Skin of body (tissue), 2 donors: ENCODE results near the gene ELK4. TPM values are rescaled to one million over a fixed set of nuclear protein-coding genes. Genes with fewer than 3 reads are reported as not detected.
"Not testable (repeated sequence)": the region's sequence is repeated elsewhere in the genome, so short reads cannot be mapped to it uniquely, and the experiment has no call there.

Experiments used
- DNase-seq: peaks from one replicate; lab custom pipeline; 2025; lab: John Stamatoyannopoulos, UW
- total RNA-seq: library from RNA; depleted of rRNA; stranded (reverse); fragments of >200 nt; gene quantifications from one replicate; pipeline ENCODE4 v1.2.3, GENCODE V29; 2014

The ELK4 gene
- total RNA-seq, 1 donor from 2014 or later = 19.3 TPM

GRCh38 chr1:205664399-205665017 lies 32.7 kb upstream of the ELK4 start:
- DNase-seq = no peak

- DNase-seq = no peak
Measured at GRCh38 chr1:205663286-205663936, 31.6 kb upstream of the ELK4 start.

- DNase-seq = no peak
Measured at GRCh38 chr1:205662791-205663190, 31.0 kb upstream of the ELK4 start.

GRCh38 chr1:205662135-205662738 lies 30.4 kb upstream of the ELK4 start:
- DNase-seq = no peak

GRCh38 chr1:205661429-205662134 lies 29.8 kb upstream of the ELK4 start:
- DNase-seq = no peak

GRCh38 chr1:205660361-205660760 lies 28.6 kb upstream of the ELK4 start:
- no peak for DNase-seq

- peak; percentile 25 for DNase-seq
Measured at GRCh38 chr1:205658943-205659581, 27.3 kb upstream of the ELK4 start.

- DNase-seq = no peak
Measured at GRCh38 chr1:205656236-205656635, 24.4 kb upstream of the ELK4 start.

GRCh38 chr1:205652984-205653383 lies 21.2 kb upstream of the ELK4 start:
- DNase-seq = no peak

GRCh38 chr1:205650241-205650640 lies 18.4 kb upstream of the ELK4 start:
- no peak for DNase-seq

- no peak for DNase-seq
Measured at GRCh38 chr1:205645519-205645918, 13.7 kb upstream of the ELK4 start.

GRCh38 chr1:205642679-205643307 lies 11.0 kb upstream of the ELK4 start:
- DNase-seq = no peak

- no peak for DNase-seq
Measured at GRCh38 chr1:205639567-205639966, 7.8 kb upstream of the ELK4 start.

GRCh38 chr1:205637854-205638468 lies 6.2 kb upstream of the ELK4 start:
- no peak for DNase-seq

- no peak for DNase-seq
Measured at GRCh38 chr1:205636732-205637131, 4.9 kb upstream of the ELK4 start.

- not testable (repeated sequence) for DNase-seq
Measured at GRCh38 chr1:205636138-205636530, 4.3 kb upstream of the ELK4 start.

GRCh38 chr1:205633421-205633976 lies 1.7 kb upstream of the ELK4 start:
- peak; percentile 13 for DNase-seq

- no peak for DNase-seq
Measured at GRCh38 chr1:205632669-205633169, 908 bp upstream of the ELK4 start.

GRCh38 chr1:205631010-205631767 lies 622 bp downstream of the ELK4 start:
- DNase-seq = peak; percentile 89

- DNase-seq = no peak
Measured at GRCh38 chr1:205630651-205631009, 1.2 kb downstream of the ELK4 start.
